SK-MEL-5 (cell line): ENCODE data around the gene ICA1. TPM values are rescaled to one million over a fixed set of nuclear protein-coding genes. Genes with fewer than 3 reads are reported as not detected.

ENCODE experiments used
- DNase-seq: peaks from one replicate; pipeline ENCODE4 v3.0.0-alpha.2; 2016; ENCODE audit warnings: low read depth, low spot score
- in situ Hi-C: cut with HindIII; loops from 2 replicates; pipeline ENCODE4 v1.10.0; 2016; ENCODE audit warnings: low sequenced_read_pairs, high pct_unique_total_duplicates, low pct_unique_long_range_greater_than_20kb
- total RNA-seq: library from RNA; depleted of rRNA; stranded (reverse); fragments of >200 nt; shearing (Covaris generic); gene quantifications from 2 replicates; pipeline ENCODE4 v1.2.3, GENCODE V29; 2014

ICA1 gene
- total RNA-seq, 1 experiment from 2014 or later, result 2.3 TPM

GRCh38 chr7:8152489-8153192 is 109.3 kb downstream of the ICA1 start:
- DNase-seq, result no peak
- in situ Hi-C loops, result no loop called here

- in situ Hi-C loops, result no loop called here
- no peak for DNase-seq
These were observed 110.7 kb downstream of the ICA1 start for GRCh38 chr7:8151161-8151725.

- no peak for DNase-seq
- in situ Hi-C loops, result no loop called here
These were observed 112.7 kb downstream of the ICA1 start for GRCh38 chr7:8149222-8149621.

GRCh38 chr7:8147760-8148463 is 114.1 kb downstream of the ICA1 start:
- in situ Hi-C loops, result no loop called here
- DNase-seq, result no peak

GRCh38 chr7:8146788-8147413 is 115.1 kb downstream of the ICA1 start:
- DNase-seq, result no peak
- in situ Hi-C loops, result no loop called here

- in situ Hi-C loops, result no loop called here
- DNase-seq, result no peak
These were observed 115.7 kb downstream of the ICA1 start for GRCh38 chr7:8146106-8146787.

- in situ Hi-C loops, result no loop called here
- no peak for DNase-seq
These were observed 117.1 kb downstream of the ICA1 start for GRCh38 chr7:8144856-8145255.

GRCh38 chr7:8143151-8143874 is 118.7 kb downstream of the ICA1 start:
- in situ Hi-C loops, result no loop called here
- no peak for DNase-seq

GRCh38 chr7:8142477-8142876 is 119.5 kb downstream of the ICA1 start:
- in situ Hi-C loops, result no loop called here
- DNase-seq, result no peak

- in situ Hi-C loops, result no loop called here
- DNase-seq, result no peak
These were observed 120.9 kb downstream of the ICA1 start for GRCh38 chr7:8141070-8141469.

GRCh38 chr7:8136051-8136730 is 125.8 kb downstream of the ICA1 start:
- no peak for DNase-seq
- in situ Hi-C loops, result no loop called here

- no peak for DNase-seq
- in situ Hi-C loops, result no loop called here
These were observed 126.5 kb downstream of the ICA1 start for GRCh38 chr7:8135417-8135816.

- no peak for DNase-seq
- in situ Hi-C loops, result no loop called here
These were observed 127.8 kb downstream of the ICA1 start for GRCh38 chr7:8134089-8134733.

- in situ Hi-C loops, result no loop called here
- no peak for DNase-seq
These were observed 128.6 kb downstream of the ICA1 start for GRCh38 chr7:8133188-8133848.

- no peak for DNase-seq
- in situ Hi-C loops, result no loop called here
These were observed 130.0 kb downstream of the ICA1 start for GRCh38 chr7:8131694-8132605.
